ENCODE measurements around the gene AP2A2.

Gene AP2A2

DNA sequence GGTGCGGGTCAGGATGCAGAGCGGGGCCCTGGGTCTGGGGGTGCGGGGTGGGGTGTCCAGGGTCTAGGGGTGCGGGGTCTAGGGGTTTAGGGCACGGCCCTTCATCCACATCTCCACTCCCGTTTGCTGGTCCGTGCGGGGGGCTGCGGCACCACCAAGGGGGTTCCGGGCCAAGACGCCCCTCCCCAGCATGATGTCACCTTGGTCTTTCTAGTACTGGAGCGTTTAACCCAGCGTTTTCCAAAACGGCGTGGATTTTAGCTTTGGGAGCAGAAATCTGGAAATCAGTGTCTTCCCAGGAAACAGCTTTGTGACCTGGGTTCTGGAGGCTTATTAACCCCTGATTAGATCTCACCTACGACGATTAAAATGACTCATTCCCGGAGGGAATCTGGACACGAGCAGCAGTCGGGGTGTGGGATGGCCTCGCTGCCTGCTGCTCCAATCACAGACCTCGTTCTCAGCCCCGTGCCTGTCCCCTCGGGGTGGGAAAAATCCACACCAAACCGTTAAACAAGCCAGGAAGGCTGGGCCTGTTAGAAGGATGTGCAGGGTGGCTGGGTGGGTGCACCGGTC is 759 bp downstream of the AP2A2 start:
- DNase-seq, result no peak

DNA sequence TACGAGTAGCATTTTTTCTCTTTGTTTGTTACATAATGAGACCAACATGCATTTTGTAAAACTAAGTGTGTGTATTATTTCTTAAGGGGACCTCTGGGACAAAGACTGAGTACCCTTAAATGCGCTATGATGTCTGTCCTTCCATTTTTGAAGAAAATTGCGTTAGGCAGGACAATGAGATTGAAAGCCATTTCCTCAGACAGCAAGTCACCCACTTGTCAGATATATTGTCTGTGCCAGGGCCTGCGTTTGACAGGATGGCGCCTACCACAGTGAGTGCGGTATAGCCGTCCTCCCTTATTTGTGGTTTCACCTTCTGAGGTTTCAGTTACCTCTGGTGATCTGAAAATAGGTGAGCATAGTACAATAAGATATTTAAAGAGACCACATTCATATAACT is 2.2 kb downstream of the AP2A2 start:
- peak; percentile 62 for DNase-seq

DNA sequence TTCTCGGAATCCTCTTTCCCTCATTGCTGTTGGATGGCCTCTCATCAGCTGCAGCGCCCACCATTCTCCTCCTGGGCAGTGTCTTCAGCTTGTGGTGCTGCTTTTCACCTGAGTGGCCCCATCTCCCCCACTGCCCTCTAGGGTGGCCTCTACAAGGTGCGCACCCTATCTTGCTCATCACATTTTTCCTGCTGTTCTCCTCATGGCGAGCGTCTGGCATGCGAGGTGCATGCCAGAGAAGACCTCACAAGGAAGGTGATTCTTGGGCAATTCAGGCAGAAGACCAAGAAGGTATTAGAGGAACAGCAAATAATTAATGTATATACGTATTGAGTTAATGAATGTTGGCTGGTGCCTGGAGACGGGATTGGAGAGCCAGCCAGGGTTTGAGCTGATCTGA is 3.1 kb downstream of the AP2A2 start:
- no peak for DNase-seq

DNA sequence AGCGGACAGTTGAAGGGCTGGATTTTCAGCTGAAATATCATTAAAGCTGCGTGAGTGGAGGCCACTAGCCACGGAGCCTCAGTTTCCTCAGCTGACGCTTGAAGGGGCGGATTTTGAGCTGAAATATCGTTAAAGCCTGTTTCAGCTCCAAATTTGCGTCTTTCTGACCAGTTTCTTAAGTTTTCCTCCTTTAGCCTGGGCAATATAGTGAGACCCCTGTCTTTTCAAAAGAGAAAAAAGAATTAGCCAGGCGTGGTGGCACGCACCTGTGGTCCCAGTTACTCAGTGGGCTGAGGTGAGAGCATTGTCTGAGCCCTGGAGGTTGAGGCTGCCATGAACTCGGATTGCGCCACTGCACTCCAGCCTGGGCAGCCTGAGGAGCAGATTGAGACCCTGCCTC is 3.7 kb downstream of the AP2A2 start:
- no peak for DNase-seq

DNA sequence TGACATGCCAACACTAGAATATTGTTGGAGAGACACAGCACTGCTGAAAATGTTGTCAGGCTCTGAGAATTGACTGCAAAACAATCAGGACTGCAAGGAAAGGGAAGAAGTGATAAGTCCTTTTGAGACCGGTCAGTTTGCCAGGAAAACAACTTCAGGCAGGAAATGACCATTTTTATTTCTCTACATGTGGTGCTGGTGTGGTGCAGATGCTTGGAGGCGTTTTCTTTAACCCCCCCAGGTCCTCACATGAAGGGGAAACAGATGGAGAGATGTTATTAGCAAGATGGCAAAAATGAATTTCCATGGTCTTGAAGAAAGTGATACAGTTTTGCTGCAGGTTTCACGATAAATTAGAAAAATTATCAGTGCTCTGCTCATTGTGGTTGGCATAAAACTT is 5.7 kb downstream of the AP2A2 start:
- DNase-seq, result no peak

DNA sequence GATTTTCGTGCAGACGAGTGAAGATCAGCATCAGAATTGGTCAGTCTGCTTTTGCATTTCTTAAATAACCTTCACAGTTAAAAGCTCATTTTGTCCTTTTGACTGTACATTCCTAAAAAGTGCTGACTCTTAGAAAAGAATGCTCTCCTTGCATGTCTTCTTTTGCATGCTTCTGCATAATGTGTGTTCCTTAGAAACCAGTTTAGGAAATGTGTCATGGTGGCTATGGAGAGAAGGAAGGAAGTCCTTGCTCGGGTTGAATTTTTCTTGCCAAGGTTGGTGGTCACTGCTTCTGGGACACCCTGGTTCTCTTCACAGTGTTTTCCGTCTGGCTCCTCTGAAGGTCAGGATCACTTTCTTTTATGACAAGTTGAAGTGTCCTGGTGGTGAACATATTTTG is 6.8 kb downstream of the AP2A2 start:
- DNase-seq, result no peak

DNA sequence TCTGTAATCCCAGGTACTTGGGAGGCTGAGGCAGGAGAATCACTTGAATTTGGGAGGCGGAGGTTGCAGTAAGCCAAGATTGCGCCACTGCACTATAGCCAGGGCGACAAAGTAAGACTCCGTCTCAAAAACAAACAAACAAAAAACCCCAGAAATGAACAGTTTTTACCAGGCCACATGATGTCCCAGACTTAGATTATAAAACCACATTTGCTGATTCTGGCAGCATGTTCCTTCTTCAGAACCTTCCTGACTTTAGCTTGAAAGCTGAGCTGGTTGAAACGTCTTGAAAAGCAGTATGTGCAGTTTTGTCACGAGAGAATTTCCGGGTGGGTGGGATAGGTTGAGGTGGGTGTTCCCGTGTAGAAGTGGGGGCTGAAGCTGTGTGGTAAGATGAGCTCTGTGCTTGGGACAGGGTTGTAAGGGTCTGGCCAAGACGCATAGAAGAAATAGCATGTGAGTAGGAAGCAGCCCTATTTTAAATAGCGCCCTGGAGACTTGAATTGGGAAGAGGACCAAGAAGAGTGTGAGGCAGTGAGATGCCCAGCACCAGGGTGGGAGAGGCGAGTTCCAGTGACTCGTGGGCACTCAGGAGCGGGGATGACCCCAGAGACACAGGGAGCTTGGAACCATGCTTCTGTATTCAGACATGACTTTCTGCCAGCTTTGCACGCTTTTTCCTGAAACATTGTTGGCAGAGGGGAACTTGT is 7.6 kb downstream of the AP2A2 start:
- no peak for DNase-seq

DNA sequence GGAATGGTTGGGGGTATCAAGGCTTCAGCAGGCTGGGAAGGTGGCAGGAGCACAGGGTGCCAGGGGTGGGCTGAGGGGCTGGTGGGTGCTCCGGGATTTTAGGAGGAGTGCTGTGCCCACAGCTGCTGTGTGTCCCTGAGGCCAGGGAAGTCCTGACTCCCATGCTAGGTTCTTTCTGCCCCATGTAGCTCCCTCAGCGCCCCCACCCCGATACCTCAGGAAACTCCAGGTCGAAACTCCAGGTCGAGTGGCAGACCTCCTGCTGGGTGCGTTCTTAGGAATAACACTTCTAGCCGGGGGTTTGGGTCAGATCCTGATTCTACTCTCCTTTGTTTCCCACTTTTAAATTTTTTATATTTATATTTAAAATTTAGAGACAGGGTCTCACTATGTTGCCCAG is 8.3 kb downstream of the AP2A2 start:
- no peak for DNase-seq

DNA sequence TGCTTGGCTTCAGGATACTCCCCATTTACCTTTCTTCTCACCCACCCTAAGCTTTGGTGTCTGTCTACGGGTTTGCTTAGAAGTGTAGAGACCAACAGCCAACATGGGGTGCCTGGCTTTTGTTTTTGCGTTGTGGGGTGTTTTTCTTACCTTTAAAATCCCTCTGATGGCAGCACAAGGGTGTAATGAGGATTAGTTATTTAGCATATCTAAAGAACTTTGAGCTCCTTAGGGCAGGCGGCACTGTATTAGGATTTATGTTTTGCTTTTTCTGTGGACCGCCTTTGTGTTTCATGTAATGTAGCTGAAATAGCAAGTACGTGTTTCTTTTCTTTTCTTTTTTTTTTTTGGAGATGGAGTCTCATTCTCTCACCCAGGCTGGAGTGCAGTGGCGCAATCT is 8.9 kb downstream of the AP2A2 start:
- DNase-seq, result no peak

DNA sequence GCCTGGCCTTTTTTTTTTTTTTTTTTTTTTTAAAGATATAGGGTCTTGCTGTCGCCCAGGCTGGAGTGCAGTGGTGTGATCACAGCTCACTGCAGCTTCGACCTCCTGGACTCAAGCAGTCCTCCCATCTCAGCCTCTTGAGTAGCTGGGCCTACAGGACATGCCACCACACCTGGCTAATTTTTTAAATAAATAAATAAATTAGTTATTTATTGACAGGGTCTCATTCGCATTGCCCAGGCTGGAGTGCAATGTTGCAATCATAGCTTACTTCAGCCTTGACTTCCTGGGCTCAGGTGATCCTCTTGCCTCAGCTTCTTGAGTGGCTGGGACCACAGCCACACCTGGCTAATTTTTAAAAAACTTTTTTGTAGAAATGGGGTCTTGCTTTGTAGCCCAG is 10.5 kb downstream of the AP2A2 start:
- DNase-seq, result no peak

DNA sequence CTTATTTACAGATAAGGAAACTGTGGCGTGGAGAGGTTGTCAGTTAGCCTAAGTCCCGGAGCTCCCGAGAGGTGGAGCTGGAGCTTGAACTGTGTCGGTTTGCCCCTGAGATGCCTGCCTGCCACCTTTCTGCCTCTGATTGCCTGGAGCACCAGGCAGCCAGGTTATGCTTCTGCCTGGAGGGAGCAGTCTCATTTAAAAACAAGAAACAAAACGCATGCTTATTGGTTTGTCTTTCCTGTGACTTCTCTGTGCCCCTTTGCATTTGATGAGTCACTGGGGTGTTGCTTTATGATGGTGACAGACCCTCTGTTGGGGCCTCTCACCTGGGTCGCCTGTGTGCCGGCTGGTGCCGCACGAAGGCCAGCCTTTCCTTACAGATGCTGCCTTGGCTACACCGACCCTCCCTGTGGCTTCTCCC is 12.2 kb downstream of the AP2A2 start:
- DNase-seq, result no peak

DNA sequence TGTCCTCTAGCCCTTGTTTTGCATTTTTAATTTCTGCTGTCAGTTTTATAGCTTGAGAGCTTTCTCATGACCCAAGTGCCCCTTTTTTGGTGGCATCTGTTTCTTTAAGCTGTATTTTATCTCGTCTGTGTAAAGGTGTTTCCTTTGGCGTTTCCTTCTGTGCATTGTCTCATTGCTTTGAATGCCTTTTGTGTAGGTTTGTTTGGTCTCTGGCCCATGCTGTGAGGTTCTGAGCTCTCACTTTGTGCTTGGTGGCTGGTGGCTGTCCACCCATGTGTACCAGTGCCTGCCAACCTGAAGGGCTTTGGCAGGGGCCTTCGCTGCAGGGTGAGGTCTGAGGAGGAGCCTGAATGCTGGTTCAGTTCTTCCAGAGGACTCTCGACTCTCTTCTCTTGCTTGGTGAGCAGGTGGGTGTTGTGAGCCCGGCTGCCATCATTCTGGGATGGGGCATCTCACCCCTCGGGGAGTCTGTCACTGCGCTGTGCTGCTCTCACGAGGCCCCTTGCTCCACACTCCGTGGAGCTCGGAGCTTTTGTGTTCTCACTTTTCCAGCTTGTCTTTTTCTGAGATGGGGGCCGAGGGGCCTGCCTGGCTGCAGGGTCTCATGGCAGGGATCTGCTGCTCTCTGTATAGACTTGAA is 14.9 kb downstream of the AP2A2 start:
- DNase-seq, result no peak

DNA sequence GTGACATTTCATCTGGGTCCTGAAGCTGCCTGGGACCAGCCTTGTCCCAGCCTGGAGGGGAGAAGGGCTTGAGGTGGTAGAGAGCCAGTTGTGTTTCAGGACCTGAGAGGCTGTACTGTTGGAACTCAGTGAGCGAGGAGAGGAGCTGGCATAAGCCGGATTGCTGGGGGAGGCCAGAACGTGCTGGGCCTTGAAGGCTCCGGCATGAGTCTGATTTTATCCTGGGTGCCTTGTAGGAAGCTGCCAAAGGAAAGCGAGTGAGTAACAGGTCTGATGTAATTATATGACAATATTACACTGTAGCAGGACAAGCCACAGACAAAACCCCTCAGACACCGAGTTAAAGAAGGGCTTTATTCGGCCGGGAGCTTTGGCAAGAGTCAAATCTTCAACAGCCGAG is 17.2 kb downstream of the AP2A2 start:
- DNase-seq, result no peak

DNA sequence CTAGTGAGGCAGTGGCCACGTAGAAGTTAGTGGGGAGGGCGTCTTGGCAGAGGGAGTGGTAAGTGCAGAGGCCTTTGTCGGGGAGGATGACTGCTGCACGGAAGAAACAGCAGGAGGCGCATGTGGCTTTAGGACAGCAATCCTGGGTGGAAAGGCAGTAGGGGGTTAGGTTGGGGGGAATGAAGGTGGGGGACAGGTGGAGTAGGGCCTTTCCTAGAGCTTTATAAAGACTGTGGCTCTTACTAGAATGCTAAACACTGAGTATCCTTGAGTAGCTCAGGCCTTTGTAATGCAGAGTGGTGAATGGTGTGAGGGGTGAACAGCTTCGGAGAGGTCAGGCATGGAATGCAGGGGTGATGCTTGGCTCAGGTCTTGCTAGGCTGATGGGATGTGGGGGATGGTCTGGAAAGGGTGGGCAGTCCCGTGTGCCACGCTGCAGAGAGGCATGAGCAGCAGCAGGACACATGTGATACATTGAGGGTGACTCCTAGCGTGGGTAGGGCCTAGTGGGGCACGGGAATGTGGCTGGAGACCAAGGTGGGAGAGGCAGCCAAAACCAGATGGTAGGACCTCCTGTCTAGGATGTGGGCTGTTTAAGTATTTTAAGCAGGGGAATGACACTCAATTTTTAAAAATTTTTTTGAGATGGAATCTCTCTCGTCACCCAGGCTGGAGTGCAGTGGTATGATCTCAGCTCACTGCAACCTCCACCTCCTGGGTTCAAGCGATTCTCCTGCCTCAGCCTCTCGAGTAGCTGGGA is 19.2 kb downstream of the AP2A2 start:
- DNase-seq, result no peak

DNA sequence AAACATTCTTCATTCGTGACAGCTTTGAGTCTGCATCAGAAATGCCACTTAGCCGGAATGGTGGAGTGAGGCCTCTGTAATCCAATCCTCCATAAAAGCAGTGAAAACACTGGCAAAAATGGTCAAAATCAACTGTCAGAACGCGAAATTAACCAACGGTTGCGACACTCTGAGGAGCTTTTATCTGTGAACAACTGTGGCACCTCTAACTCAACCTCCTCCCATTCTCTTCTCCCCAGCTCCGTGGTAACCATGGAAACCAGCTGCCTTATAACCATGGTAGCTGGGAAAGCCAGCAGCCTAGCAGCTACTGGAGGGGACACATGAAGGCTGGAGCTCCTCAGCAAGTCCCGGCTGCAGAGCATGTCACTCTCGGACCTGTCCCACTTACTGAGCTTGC is 20.3 kb downstream of the AP2A2 start:
- DNase-seq, result no peak

DNA sequence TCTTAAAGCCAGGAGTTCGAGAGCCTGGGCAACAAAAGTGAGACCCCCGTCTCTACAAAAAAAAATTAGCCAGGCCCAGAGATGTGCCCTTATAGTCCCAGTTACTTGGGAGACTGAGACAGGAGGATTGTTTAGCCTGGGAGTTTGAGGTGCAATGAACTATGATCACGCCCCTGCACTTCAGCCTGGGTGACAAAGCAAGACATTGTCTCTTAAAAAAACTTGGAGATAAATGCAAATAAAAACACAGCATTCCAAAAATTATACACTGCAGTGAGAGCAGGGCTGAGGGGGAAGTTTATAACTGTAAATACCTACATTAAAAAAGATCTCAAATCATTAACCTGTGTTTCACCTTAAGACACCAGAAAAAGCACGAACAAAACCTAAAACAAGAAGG is 22.1 kb downstream of the AP2A2 start:
- DNase-seq, result no peak

DNA sequence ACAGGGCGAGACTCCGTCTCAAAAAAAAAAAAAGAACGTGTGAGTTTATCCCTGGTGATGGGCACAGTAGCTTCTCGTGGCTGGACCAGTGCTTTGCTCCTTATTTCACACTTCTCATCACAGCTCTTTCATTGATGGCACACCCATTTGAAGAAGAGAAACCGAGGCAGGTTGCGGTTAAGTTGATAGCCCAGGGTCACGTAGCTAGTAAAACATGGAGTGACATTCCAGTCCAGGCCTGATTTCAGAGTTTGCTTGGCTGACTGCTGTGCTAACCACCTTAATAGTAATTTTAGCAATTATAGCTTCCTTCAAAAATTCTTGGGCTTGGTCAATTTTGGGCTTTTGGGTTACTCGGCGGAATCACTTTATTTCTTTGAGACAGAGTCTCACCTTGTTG is 25.8 kb downstream of the AP2A2 start:
- no peak for DNase-seq

DNA sequence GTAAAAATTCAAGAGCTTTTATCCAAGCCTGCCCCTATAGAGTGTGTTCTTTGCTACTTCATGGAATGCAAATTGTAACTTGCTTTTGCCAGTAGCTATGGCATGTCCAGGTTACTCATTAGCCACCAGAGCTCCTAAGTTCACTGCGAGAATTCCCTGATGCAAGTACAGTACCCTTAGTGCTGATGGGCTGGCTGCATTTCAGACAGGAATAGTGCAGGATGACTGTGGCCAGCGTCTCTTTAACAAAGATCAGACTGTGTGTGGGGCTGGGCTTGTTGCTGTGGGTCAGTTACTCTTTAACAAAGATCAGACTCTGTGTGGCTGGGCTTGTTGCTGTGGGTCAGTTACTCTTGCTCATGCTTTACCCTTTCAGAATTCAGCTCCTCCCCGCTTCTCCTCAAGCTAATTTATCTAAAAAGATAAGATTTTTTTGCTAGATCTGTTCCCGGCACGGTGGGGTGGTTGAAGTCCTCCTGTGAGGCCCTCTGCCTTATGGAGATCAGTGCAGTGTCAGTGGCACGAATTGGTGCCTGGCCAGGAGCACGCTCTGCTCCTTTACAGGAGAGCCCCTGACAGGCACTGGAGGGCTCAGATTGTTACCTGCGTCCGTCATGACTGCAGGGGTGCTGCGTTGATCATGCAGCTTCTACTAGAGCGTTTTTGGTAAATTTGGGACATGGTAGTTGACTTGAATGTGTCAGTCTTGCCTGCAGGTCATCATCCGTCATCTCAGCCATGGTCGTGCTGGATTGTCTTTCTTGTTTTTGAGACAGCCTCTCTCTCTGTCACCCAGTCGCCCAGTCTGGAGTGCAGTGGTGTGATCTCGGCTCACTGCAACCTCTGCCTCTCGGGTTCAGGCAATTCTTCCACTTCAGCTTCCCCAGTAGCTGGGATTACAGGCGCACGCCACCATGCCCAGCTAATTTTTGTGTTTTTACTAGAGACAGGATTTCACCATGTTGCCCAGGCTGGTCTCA is 27.0 kb downstream of the AP2A2 start:
- no peak for DNase-seq

DNA sequence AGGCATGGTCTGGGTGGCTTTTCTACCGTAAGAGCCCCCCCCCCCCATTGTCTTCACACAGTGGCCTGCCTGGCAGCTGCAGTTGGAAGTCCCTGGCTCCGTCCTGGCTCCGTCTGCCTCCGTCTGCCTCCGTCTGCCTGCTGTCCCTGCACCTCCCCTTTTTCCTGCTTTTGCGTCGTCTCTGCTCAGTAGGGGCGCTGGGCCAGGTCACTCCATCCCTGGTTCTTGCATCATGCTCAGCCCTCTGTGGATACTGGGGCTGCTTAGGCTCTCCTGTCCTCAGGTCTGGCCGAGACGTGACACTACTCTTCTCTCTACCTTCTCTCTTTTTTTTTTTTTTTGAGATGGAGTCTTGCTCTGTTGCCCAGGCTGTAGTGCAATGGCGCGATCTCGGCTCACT is 27.8 kb downstream of the AP2A2 start:
- no peak for DNase-seq

DNA sequence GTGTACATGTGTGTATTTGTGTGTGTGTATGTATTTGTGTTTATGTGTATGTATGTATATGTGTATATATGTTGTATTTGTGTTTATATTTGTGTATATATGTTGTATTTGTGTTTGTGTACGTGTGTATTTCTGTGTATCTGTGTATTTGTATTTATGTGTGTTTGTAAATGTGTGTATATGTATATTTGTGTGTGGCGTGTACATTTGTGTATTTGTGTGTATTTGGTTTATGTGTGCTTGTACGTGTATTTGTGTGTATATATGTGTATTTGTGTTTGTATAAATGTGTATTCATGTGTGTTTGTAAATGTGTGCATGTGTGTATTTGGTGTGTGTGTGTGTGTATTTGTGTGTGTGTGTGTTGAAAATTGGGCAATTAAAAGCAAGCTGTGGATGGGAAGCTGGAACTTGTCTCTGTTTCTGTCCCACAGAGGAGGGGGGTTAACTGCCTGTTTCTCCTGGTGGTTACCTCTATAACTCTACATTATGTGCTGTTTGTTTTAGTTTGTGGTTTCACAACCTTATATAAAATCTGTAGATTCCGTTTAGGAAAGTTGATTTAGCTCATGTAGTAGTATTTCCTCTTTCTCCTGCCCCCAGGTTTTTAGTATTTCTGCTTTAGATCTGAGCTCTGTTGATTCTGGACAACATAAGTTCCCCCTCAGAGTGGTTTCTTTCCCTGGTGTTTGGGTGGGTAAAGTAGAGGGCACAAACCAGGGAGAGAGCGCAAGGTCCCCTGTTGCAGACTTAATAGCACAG is 28.9 kb downstream of the AP2A2 start:
- DNase-seq, result no peak

DNA sequence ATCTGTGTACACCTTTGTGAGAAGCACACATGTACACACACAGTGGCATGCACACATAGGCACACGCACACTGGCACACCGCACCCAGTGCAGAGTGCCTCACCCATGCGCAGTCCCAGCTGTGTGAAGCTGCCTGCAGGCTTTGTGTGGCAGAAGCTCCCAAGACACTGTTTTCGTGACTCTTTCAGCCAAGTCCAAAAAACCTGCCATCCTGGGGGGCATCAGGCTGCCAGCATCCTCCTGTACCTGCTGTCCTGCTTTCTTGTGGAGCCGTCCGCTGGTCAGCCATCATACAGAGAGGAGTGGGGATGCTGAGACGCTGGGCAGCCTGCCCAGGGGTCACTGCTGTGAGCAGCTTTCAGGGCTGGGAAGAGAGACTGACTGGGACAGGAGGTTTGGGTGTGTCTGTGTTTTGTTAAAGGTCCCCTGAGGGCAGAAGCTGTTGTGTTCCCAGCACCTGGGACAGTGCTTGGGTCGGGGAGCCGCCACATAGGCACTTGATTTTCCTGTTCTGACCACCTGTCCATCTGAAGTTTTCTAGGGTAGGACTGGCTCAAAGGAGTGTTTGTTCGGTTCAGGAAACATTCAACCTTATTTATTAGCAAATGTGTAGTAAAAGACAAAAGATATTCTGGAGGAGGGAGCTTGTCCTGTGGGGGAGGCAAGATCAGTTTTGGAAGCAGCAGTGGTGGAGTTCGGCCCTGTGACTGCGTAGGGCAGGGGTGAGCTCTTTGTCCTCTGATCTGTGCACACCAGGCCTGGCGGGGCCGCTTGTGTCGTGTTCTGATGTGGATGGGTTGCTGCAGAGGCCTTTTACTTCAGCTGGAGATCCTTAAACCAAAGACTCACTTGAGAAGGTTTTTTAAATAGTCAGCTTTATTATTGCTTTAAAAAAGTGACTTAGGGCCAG is 29.7 kb downstream of the AP2A2 start:
- no peak for DNase-seq
